Natural killer cell (primary cell): ENCODE data around the gene VAV3. TPM values are rescaled to one million over a fixed set of nuclear protein-coding genes. Genes with fewer than 3 reads are reported as not detected.

Experiments
- ATAC-seq, 3 donors: fragments of 150-1000 bp in 2 of 3; fragments of 200-7000 bp in 1 of 3; cut with Tn5 transposase; 1 replicate in 1 of 3; 2 replicates in 2 of 3; pipeline ENCODE4 v1.10.0; 2021; ENCODE audit warnings: mild to moderate bottlenecking in 2 of 3, moderate library complexity in 2 of 3
- DNase-seq, 2 donors: peaks; one replicate each; pipeline versions ENCODE4 v3.0.0 to v3.0.0-alpha.2; 2013 to 2021; ENCODE audit warnings: mixed read lengths in 1 of 2
- H3K27ac ChIP-seq: one replicate; pipeline ENCODE4 v1.5.1; 2013; ENCODE audit warnings: mild to moderate bottlenecking, low read length
- H3K27me3 ChIP-seq: one replicate; pipeline ENCODE4 v1.6.1; 2013; ENCODE audit warnings: low read length; ENCODE audit not compliant: control insufficient read depth, insufficient read depth
- H3K36me3 ChIP-seq: one replicate; pipeline ENCODE4 v1.6.1; 2013; ENCODE audit warnings: low read length; ENCODE audit not compliant: control insufficient read depth, insufficient read depth
- H3K4me1 ChIP-seq: one replicate; pipeline ENCODE4 v1.6.1; 2013; ENCODE audit warnings: low read length; ENCODE audit not compliant: control insufficient read depth, insufficient read depth
- H3K4me3 ChIP-seq: one replicate; pipeline ENCODE4 v1.5.1; 2013; ENCODE audit warnings: low read length
- H3K9me3 ChIP-seq: one replicate; pipeline ENCODE4 v1.6.1; 2013; ENCODE audit warnings: low read length; ENCODE audit not compliant: control insufficient read depth, insufficient read depth
- H3K27ac Mint-ChIP-seq, 2 donors: one replicate each; pipeline ENCODE4 v1.8.0; 2022; ENCODE audit warnings: mild to moderate bottlenecking in 2 of 2, mixed read lengths in 2 of 2, moderate library complexity in 1 of 2
- H3K27me3 Mint-ChIP-seq, 2 donors: one replicate each; pipeline ENCODE4 v1.8.0; 2022; ENCODE audit warnings: low read depth in 2 of 2, mixed read lengths in 2 of 2
- H3K36me3 Mint-ChIP-seq: one replicate; pipeline ENCODE4 v1.8.0; 2022; ENCODE audit warnings: mixed read lengths
- H3K4me1 Mint-ChIP-seq, 2 donors: one replicate each; pipeline ENCODE4 v1.8.0; 2022; ENCODE audit warnings: mixed read lengths in 2 of 2
- H3K4me3 Mint-ChIP-seq: one replicate; pipeline ENCODE4 v1.8.0; 2022; ENCODE audit warnings: mild to moderate bottlenecking, moderate library complexity, mixed read lengths
- H3K9me3 Mint-ChIP-seq, 2 donors: one replicate each; pipeline ENCODE4 v1.8.0; 2022; ENCODE audit warnings: mixed read lengths in 2 of 2
- CTCF ChIP-seq: fragments of 200-600 bp; IDR thresholded peaks from one replicate; pipeline ENCODE4 v1.8.0; 2022; ENCODE audit warnings: antibody characterized with exemption
- WGBS: methylation state at CpG from one replicate; pipeline ENCODE4 v1.1.7; 2013; ENCODE audit warnings: missing lambda C conversion rate; ENCODE audit not compliant: insufficient coverage; 5-methylcytosine and 5-hydroxymethylcytosine counted together
- intact Hi-C: fragments of 100-400 bp; cut with micrococcal nuclease; formaldehyde crosslinking; loops from one replicate; pipeline ENCODE4 v1.14.2; 2022
- total RNA-seq, 4 donors: library from RNA; stranded (reverse); fragments of 120-200 nt in 1 of 4; gene quantifications; one replicate each; pipeline versions ENCODE4 v1.2.3 to v1.2.4, GENCODE V29; 2013 to 2022

The VAV3 gene
- total RNA-seq, 3 donors from 2014 or later (not counting 1 experiment from before 2014, with no cell fraction given): 95.8 to 101 (median 96.6) TPM

GRCh38 chr1:107949467-107950253 lies 15.3 kb downstream of the VAV3 start:
- Histone ChIP-seq H3K27ac (peak overlapping the region; percentile 7), H3K27me3 (no peaks in the 10 kb centered on the region), H3K4me1 (peaks cover 32% of the 10 kb centered on the region), H3K9me3 (no peaks in the 10 kb centered on the region), H3K36me3 (no peaks in the 10 kb centered on the region), H3K4me3 (no peak overlapping the region)
- peak overlapping the region; percentile 5 for H3K4me3 Mint-ChIP-seq
- no peak for TF ChIP-seq CTCF
- H3K9me3 Mint-ChIP-seq: no peaks in the 10 kb centered on the region
- intact Hi-C loops: loop anchor here (5.0 kb wide), 1 partner anchor 47 kb away; no protein-coding TSS in a partner anchor
- H3K36me3 Mint-ChIP-seq: no peaks in the 10 kb centered on the region
- DNase-seq (no peak), ATAC-seq (no peak)
- H3K27me3 Mint-ChIP-seq: no peaks in the 10 kb centered on the region
- H3K4me1 Mint-ChIP-seq: peaks cover 18 to 29% of the 10 kb centered on the region in 2 donors
- 3% methylated on average over 3 of the region's 3 CpGs for WGBS
- peak overlapping the region; percentile 29 to 84 for H3K27ac Mint-ChIP-seq

GRCh38 chr1:107946794-107947193 lies 18.2 kb downstream of the VAV3 start:
- no peak overlapping the region for H3K27ac ChIP-seq
- H3K4me1 ChIP-seq: peaks cover 43% of the 10 kb centered on the region
- Mint-ChIP-seq H3K27me3 (no peaks in the 10 kb centered on the region), H3K36me3 (no peaks in the 10 kb centered on the region), H3K27ac (peak overlapping the region; percentile 56 to 57), H3K9me3 (no peaks in the 10 kb centered on the region), H3K4me3 (no peak overlapping the region), H3K4me1 (peaks cover 45 to 58% of the 10 kb centered on the region in 2 donors)
- intact Hi-C loops: no loop called here
- no peak for TF ChIP-seq CTCF
- no peaks in the 10 kb centered on the region for H3K27me3 ChIP-seq
- no peaks in the 10 kb centered on the region for H3K9me3 ChIP-seq
- DNase-seq (no peak), ATAC-seq (no peak)
- H3K36me3 ChIP-seq: no peaks in the 10 kb centered on the region
- no peak overlapping the region for H3K4me3 ChIP-seq

GRCh38 chr1:107943694-107944093 lies 21.3 kb downstream of the VAV3 start:
- DNase-seq: peak in 1 of 2 donors; percentile 36
- peak overlapping the region; percentile 88 for H3K27ac ChIP-seq
- ATAC-seq: peak; percentile 63 to 81 (median 74)

More at GRCh38 chr1:107943694-107944093, 21.3 kb downstream of the VAV3 start:
- intact Hi-C loops: no loop called here
- Histone ChIP-seq H3K9me3 (no peaks in the 10 kb centered on the region), H3K4me1 (peaks cover 36% of the 10 kb centered on the region), H3K36me3 (no peaks in the 10 kb centered on the region), H3K27me3 (no peaks in the 10 kb centered on the region), H3K4me3 (no peak overlapping the region)
- Mint-ChIP-seq H3K27me3 (no peaks in the 10 kb centered on the region), H3K9me3 (no peaks in the 10 kb centered on the region), H3K36me3 (no peaks in the 10 kb centered on the region), H3K4me3 (peak overlapping the region; percentile 75), H3K4me1 (peaks cover 76 to 89% of the 10 kb centered on the region in 2 donors), H3K27ac (peak overlapping the region; percentile 83 to 90)
- no peak for TF ChIP-seq CTCF
- 23% methylated on average over 4 of the region's 4 CpGs for WGBS
